ENCODE measurements around the gene PLXND1.

PLXND1 gene

DNA sequence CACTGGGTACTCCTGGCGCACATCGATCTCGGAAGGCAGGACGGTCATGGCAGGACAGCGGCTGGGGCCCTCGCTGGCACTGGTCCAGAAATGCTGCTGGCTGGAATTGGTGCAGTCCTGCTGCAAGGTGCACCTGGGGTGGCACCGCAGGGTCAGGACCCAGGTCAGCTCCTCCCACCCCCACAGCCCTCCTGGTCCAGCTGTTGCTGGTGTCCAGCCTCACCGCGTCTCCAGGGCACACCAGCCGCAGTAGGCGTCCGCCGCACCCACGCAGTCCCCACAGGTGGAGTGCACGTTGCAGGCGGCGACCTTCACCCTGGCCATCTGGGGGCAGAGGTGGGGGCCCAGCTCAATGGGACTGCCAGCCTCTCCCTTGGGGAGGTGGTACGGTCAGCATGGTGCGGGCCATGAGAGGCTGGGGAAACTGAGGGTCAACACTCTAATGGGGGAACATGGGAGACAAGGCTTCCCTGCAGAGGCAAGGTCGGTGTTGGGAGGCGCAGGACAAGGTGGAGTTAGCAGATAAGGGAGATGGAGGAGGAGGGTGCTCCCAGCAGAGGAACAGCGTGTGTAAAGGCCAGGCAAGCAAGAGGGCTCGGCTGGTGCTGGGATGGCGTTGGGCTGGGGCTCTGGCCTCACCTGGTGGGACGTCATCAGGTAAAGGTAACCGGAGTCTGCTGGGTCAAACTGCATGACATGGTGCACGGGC lies 20.4 kb downstream of the PLXND1 start:
- DNase-seq (ENCODE audit: low read depth in 2 of 2, low spot score in 1 of 2): no peak

DNA sequence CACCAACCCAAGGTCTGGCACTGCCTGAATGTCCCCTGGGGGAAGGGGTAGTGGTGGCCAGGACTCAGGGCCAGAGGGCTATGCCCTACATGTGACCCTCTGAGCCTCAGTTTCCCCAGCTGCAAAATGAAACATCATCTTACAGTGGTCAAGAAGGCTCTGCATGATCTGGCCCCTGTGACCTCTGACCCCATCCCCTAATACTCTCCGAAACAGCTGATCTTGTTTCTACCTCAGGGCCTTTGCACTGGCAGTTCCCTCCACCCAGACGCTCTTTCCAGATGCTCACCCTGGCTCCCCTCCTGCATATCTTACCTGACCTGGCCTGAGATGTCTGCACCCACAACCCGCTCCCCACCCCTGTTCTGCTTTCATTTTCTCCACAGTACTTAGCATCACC lies 21.8 kb downstream of the PLXND1 start:
- DNase-seq (ENCODE audit: low read depth in 2 of 2, low spot score in 1 of 2): no peak

DNA sequence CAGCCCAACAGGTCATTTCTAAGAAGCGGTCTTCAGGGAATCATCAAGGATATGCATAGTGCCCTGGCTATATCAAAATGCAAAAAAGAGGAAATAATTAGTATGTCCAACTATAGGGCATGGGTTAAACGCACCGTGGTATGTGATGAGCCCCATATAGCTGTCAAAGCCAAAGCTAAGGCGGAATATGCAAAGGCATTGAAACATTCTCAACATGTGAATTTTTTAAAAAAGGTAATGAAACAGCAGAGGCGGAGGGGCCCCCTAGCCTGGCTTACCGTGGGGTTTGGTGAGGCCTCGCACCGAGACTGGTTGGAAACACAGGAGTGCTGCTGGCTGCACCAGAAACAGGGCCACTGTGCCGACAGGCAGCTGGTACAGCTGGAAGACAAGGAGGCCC lies 23.2 kb downstream of the PLXND1 start:
- no peak for DNase-seq (ENCODE audit: low read depth in 2 of 2, low spot score in 1 of 2)

DNA sequence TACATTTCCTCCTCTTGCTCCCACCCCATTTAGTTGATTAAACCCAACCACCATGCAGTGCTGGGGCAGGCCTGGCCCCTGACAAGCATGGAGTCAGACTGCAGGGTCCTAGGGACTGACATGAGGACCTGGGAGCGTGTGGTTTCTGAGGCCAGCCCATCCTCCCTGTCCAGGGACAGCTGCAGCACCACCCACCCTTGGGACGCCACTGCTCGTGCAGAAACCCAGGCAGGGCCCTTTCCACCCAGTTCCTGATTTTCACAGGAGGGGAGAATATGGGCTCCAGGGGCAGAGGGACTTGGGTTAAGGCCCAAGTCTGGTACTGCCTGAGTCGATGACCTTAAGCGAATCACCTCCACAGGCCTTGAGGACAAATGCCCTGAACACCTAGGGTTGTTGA lies 23.7 kb downstream of the PLXND1 start:
- DNase-seq (ENCODE audit: low read depth in 2 of 2, low spot score in 1 of 2): no peak

DNA sequence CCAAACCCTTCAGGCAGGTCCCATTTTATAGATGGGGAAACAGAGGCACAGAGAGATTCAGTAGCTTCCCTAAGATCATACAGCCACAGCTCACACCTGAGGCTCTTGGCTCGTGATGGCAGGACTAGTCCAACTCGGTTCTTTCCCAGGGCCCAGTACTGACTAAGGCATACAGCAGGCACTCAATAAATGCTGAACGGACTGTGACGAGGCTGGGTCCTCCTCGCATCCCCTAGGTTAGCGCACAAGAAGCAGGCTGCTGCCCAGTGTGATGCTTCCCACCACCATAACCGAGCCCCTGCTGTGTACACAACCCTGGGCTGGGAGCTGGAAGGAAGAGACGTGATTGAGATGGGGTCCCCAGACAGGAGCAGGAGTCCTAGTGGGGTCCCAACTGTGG lies 24.9 kb downstream of the PLXND1 start:
- no peak for DNase-seq (ENCODE audit: low read depth in 2 of 2, low spot score in 1 of 2)

DNA sequence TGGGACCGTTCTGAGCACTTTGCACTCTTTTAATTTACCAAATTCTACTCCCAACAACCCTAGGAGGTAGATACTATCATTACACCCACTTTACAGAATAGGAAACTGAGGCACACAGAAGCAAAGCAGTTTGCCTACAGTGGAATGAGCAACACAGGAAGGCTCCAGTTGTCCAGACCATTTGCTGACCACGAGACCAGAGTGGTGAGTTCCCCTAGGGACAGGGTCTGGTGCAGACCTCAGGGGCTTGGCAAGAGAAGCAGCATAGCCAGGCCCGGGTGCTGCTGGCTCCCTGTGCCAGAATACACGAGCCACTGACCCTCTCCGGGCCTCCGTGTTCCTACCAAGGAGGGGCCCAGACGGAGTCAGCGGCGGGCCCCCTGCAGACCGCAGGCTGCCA lies 26.5 kb downstream of the PLXND1 start:
- no peak for DNase-seq (ENCODE audit: low read depth in 2 of 2, low spot score in 1 of 2)

DNA sequence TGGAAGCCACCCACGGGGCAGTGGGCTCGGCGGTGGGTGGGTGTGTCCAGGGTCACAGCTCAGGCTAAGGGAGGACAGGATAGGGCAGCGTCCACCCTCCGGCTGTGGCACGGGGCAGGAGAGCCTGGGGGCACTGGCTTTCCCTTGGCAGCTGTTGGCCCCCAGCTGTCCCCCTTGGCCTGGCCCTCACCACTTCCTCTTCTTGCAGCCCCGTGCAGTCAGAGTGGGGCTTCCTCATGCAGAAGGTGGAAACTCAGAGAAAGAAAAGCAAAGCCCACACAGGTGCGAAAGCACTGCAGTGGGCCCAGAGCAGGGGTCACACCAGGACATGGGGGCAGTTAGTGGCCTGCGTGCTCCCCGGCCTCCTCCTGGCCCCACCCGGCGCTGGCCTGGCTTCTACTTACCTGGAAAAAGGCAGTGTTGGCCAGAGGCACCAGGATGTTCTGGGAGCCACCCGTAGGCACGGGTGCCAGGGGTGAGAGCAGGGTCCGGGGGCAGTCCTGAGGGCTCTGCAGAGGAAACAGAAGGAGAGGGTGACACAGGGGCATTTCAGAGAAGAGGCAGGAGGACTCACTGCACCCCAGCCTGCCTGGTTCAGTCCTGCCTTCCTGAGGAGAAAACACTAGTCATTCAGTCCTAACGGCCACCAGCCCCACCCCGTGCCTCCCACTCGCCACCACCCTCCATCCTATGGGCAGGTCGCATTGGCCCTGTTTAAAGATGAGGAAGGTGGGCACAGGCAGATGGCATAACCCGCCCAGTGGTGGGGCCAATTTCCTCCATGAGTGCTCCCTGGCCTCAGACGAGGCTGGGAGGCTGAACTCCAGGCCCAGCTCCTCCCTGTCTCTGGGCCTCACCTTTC lies 28.3 kb downstream of the PLXND1 start:
- DNase-seq (ENCODE audit: low read depth in 2 of 2, low spot score in 1 of 2): no peak

DNA sequence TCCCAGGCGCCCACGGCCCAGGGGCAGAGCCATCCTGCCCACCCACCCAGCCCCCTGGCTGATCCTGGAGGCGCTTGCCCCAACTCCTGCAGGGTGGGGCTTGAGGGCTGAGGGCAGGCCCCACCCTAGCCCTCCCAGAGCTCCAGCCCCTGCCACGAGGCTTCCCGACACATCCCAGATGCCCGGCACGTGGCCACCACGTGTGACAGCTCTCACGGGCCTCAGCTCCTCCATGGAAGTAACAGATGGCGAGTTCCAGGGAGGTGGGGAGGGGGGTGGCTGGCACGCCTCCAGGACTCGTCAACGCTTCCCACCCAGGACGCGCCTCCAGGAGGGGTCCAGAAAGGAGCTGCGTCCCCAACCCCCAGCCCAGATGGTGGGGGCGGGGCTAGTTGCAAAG lies 29.1 kb downstream of the PLXND1 start:
- no peak for DNase-seq (ENCODE audit: low read depth in 2 of 2, low spot score in 1 of 2)

DNA sequence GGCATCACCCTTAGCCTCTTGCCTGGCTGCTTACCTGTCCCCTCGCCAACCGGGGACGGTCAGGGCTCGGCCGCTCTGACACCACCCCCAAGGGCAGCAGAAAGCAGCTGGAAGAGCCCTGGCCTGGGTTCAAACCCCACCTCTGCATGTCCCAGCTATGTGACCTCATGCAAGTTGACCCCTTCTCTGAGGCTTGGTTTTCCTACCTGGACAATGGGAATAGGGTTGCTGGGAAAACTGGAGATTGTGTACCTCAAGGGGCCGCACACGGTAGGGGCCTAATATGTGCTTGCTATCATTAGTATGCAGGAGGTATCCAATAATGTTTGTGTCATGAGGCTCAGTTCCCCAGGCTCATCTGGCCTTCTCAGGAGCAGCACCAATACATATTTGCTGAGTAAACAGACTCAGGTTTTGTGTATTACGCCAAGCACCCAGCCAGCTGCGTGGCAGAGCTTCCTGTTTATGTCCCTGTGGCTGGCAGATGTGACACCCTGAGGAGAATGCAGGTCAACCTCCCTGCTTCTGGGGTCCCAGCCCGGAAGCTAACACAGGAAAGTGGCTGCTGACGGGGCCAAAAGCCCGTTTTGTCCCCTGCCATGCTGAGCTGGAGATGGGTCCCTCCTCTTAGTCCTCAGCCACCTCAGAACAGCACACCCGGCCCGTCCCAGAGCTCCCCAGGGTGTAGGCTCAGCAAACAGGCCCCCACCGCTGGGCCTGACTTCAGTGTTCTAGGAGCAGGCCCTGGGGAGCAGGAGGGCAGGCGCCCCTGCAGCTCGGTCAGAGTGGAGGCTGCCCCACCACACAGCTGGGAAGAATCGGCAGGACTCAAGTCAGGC lies 29.7 kb downstream of the PLXND1 start:
- peak in 1 of 2 donors; percentile 56 for DNase-seq (ENCODE audit: low read depth in 2 of 2, low spot score in 1 of 2)

DNA sequence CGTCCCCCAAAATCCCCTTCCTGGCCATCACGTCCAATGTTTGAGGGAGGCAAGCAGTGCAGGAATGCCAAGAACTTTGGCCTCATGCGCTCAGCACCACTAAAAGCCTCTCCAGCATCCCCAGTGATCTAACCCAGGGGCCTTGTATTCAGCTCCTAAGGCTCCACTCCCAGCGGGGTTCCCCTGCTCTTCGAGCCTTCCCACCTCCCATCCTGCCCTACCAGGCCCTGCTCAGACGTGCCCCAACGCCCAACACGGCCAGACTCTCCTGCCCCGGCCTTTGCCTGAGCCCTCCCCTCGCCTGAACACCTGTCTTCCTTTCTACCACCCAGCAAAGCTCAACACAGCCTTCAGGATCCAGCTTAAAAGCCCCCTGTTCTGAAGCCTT lies 30.5 kb downstream of the PLXND1 start:
- no peak for DNase-seq (ENCODE audit: low read depth in 2 of 2, low spot score in 1 of 2)

DNA sequence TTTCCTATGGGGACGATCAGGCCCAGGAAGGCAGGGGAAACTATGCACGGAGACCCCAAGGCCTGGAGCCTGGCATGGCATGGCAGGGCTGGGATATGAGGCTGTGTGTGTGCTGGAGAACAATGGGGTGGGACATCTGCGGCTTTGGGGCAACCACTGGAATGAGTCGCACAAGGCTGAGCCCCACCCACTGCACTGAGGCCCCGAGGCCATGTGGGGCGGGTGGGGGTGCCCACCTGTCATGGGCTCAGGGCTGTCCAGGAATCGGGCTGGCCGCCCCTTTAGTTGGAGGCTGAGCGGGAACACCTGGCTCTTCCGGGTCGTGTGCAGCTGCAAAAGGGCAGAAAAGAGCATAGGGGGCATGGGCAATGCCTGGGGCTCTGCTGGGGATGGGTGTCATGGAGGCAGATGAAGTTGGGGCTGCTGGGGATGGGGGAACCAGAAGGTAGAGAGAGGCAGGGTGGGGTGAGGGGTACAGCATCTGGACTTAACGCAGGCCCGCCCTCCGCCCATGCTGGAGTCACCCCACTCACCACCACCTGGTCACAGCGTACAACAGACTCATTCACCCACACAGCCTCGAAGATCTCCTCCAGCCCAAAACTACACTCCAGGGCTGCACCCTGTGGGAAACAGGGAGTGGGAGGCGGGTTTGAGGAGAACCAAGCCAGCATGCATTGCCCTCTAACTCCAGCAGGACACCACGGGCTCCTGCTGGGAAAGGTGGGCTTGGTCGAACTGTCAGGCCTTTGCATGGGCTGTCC lies 31.1 kb downstream of the PLXND1 start:
- no peak for DNase-seq (ENCODE audit: low read depth in 2 of 2, low spot score in 1 of 2)

DNA sequence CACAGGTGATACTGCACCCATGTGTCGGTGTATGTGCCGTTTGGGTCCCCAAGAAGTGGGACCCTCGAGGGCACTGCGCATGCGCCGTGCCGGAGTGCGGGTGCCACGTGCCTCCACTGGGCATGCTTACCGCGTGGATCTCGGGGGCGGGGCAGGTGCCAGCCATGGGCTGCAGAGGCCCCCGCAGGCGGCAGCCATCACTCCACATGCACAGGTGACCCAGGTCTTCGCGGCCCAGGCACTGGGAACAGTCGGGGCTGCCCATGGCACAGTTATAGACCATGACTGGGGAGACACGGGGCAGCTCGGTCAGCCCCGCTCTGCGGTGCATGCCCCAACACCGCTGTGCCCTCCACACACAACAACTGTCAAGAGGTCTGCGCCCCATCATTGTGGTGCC lies 32.3 kb downstream of the PLXND1 start:
- no peak for DNase-seq (ENCODE audit: low read depth in 2 of 2, low spot score in 1 of 2)

DNA sequence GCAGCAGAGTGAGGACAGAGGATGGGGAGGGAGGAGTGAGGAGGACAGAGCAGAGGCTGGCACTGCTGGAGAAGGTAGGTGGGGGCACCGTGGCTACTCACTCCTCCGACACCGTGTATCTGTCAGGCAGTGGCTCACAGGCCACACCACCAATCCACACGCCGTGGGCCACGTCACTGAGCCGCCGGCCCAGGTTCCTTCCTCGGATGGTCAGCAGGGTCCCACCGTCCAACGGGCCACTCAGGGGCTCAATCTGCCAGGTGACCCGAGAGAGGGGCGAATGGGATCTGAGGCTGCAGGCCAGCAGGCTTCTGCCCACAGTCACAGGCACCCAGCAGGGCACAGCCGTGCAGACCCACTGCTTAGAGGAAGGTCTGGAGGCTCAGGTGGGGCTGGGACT lies 33.0 kb downstream of the PLXND1 start:
- no peak for DNase-seq (ENCODE audit: low read depth in 2 of 2, low spot score in 1 of 2)

DNA sequence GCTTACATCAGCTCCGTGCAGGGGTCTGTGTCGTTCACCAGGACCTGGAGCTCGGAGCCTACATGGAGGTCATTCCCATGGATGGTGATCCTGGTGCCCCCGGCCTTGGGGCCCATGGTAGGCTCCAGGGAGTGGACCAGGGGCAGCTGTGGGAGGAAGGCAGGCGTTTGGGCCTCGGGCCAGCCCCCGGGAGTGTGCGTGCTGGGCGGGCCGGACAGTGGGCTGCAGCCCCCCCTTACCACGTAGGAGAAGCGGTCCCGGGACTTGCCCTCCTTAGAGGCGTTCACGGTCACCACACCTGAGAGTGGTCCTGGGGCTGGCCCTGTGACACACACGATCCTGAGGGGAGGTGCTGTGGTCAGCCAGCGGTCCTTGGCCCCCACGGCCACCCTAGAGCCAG lies 33.9 kb downstream of the PLXND1 start:
- DNase-seq (ENCODE audit: low read depth in 2 of 2, low spot score in 1 of 2): no peak

DNA sequence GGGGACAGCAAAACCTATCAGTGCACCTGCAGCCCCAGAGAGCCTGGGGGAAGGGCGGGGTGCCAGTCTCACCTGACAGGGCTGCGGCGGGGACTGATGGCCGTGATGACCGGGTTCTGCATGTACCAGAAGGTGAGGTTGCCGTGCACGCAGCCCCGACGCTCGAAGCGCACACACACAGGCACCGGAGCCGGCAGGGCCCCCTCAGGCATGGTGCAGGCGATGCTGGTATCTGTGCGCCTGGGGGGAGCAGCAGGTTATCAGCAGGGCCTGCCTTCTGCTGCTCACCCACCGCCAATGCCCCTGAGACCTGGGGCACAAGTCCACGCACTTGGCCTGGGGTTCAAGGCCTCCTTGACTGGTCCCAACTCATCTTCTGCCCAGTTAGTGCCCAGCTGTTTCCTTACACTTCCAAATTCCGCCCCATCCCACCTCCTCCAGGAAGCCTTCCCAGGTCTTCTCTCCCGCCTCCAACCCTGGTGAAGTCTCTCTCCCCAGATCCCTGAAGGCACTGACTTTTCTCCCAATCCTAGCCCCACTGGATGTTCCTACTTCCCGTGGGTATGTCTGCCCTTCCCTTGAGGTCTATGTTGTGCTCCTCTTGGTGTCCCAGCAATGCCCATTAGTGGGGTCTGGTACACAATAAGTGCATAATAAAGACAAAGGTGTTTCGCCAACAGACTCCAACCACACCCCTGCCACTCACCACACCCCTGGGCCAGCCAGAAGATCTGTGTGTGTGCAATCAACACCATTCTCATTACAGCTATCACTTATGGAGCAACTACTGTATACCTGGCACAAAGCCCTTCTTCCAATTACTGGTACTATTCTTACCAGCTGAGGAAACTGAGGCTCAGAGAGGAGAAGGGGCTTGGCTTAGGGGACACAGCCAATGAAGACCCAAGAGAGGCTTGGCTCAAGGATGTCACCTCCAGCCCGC lies 34.6 kb downstream of the PLXND1 start:
- DNase-seq (ENCODE audit: low read depth in 2 of 2, low spot score in 1 of 2): no peak

DNA sequence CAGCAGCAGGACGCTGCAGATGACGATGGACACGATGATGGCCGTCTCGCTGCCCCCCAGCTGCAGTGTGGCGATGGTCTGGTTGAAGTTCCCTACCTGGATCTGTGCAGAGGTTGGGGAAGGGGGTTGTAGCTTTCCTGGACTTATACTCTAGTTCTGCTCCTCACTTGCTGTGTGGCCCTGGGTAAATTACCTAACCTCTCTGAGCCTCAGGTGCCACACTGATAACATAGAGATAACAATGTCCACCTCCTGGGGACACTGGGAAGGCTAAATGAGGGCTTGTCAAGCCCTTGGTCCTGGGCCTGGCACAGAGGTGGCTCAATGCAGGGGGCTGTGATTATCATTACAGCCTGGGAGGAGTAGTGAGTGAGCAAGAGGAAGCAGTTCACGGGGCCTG lies 36.6 kb downstream of the PLXND1 start:
- DNase-seq (ENCODE audit: low read depth in 2 of 2, low spot score in 1 of 2): no peak

DNA sequence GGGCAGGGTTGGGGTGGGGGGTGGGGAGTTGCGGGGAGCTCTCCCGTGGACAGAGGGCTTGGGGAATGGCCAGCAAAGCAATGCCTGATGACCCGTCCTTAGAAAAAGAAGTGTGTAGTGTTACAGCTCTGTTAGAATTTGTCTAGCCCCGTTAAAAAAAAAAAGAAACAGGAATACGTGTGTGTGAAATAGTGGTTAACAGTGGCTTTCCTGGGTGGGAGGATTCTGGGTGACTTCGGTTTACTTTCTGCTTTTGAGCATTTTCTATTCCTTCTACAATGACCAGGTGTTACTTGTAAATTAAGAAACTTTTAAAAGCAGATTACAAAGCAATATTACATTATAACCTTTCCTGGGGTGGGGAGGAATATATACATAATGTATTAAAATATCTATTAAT lies 38.5 kb downstream of the PLXND1 start:
- DNase-seq (ENCODE audit: low read depth in 2 of 2, low spot score in 1 of 2): no peak

DNA sequence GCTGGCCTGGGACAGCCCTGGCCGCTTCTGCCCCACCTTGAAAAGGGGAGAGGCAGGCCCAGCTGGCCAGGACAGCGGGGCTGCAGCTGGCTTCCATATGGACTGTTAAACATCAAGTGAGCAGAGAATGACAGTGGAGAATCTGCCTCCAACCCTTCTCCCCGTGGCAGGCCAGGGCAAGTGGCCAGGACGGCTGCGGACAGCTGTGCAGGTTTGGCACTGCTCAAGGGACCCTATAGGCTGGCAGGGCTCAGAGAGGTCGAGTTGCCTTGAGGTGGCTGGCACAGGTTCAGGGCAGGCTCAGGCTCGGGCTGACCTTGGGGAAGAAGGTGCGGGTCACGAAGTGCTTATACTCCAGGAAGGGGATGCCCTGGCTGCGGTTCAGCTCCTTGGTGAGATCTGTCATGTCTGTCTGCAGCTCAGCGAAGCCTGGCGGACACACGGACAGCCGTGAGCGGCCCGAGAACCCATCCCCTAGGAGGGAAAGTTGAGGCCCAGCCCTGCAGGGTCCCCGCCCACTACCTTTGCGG lies 39.2 kb downstream of the PLXND1 start:
- DNase-seq (ENCODE audit: low read depth in 2 of 2, low spot score in 1 of 2): no peak

DNA sequence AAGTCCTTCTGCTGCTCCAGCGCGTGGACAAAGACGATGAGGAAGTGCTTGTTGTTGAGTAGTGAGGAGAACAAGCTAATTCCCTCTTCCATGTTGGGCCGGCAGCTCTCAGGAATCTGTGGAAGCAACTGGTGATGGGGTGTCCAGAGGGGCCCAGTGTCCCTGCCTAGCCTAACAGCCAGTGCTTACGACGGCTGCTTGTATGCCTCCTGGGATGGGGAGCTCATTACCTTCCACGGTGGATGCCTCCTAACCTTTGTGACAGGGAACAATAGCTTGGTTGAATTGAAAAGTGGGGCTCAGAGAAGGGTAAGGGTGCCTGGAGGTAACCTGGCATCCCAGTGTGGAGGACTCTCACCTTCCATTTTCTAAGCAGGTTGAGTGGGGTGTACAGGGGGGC lies 40.6 kb downstream of the PLXND1 start:
- no peak for DNase-seq (ENCODE audit: low read depth in 2 of 2, low spot score in 1 of 2)
